ENCODE data around the gene MTRF1.

GRCh38 chr13:41294914-41295313 lies 31.5 kb upstream of the MTRF1 start:
- no peak for TF ChIP-seq POLR2A (IDR thresholded peaks at IDR 0.05)
- TF ChIP-seq, protein P1, sequence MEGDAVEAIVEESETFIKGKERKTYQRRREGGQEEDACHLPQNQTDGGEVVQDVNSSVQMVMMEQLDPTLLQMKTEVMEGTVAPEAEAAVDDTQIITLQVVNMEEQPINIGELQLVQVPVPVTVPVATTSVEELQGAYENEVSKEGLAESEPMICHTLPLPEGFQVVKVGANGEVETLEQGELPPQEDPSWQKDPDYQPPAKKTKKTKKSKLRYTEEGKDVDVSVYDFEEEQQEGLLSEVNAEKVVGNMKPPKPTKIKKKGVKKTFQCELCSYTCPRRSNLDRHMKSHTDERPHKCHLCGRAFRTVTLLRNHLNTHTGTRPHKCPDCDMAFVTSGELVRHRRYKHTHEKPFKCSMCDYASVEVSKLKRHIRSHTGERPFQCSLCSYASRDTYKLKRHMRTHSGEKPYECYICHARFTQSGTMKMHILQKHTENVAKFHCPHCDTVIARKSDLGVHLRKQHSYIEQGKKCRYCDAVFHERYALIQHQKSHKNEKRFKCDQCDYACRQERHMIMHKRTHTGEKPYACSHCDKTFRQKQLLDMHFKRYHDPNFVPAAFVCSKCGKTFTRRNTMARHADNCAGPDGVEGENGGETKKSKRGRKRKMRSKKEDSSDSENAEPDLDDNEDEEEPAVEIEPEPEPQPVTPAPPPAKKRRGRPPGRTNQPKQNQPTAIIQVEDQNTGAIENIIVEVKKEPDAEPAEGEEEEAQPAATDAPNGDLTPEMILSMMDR (IDR thresholded peaks at IDR 0.05) = no peak
